Stimulated activated CD8-positive, alpha-beta memory T cell treated with anti-CD3 and anti-CD28 coated beads, Interleukin-12 subunit alpha, Interleukin-12 subunit beta, amount 100 ng/mL, for 4 hours (primary cell): ENCODE data around the gene BRF1.

Experiments used
- DNase-seq: peaks from one replicate; pipeline ENCODE4 v3.0.0-alpha.2; 2020; ENCODE audit warnings: low read depth

Gene BRF1

DNA sequence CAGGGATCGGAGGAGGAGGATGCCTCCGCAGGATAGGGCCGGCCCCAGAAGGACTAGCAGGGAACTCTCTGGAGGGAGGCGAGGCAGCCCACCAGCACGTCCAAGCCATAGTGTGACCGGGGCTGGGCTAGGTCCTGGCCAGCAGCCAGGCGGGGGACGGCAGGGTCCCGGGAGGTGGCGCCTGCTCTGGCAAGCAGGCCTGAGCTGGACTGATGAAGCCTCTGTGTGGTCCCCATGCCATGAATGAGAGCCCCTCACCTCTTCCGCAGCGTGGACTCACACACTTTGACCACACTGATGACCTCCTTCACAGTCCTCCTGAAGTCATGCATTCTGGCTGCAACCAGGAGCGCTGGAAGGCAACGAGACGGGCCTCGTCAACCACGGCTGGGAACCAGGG is 72.2 kb downstream of the BRF1 start:
- no peak for DNase-seq

- DNase-seq, result no peak
These were observed 73.5 kb downstream of the BRF1 start for GRCh38 chr14:105227346-105227745.

- DNase-seq, result no peak
These were observed 74.6 kb downstream of the BRF1 start for GRCh38 chr14:105226198-105226597.

DNA sequence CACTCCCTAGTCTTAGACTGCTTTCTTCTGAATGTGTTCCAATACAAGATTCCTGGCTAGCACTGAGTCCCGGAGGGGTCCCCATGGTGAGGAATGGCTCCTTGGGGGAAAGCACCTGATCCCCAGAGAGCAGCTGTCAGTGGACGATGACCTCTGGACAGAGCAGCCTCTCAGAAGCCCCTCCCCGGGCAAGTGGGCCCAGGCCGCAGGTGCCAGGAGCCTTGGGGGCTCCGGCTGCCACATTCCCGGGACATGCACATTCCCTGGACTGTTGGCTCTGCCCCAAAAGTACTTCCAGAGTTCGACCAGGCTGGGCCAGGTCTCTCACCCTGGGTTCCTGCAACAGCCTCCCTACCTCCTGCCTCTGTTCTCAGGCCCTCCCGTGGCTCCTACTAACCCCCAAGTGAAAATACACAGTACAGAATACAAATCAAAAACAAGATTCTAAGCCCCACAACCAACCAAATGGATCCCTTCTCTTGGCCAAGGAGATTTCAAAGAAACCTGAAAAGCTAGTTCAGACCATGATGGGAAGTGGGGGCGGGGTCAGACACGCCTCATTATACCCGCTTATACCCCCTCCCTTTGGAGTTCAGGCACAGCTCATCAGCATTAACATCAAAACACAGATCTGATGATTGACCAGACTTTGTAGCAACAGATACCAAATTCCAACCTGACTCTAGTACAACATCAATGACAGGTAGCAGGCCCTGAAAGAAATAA is 75.8 kb downstream of the BRF1 start:
- no peak for DNase-seq

- DNase-seq, result no peak
These were observed 76.8 kb downstream of the BRF1 start for GRCh38 chr14:105223770-105224544.

DNA sequence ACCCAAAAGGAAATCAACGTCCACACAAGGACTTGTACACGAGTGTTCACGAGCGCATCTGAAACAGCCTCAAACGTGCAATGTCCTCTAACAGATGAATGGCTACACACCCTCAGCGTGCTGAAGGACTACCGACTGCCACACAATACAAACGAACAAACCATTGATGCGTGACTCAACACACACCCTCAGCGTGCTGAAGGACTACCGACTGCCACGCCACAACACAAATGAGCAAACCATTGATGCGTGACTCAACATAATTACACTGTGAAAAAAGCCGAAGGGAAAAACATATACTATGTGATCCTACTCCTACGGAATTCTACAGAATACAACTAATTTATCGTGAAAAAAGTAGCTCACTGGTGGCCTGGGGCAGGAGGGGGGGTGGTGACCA is 77.5 kb downstream of the BRF1 start:
- no peak for DNase-seq

- DNase-seq, result no peak
These were observed 79.1 kb downstream of the BRF1 start for GRCh38 chr14:105221598-105222178.

- DNase-seq, result no peak
These were observed 79.9 kb downstream of the BRF1 start for GRCh38 chr14:105220699-105221597.

- no peak for DNase-seq
These were observed 81.0 kb downstream of the BRF1 start for GRCh38 chr14:105219753-105220152.

DNA sequence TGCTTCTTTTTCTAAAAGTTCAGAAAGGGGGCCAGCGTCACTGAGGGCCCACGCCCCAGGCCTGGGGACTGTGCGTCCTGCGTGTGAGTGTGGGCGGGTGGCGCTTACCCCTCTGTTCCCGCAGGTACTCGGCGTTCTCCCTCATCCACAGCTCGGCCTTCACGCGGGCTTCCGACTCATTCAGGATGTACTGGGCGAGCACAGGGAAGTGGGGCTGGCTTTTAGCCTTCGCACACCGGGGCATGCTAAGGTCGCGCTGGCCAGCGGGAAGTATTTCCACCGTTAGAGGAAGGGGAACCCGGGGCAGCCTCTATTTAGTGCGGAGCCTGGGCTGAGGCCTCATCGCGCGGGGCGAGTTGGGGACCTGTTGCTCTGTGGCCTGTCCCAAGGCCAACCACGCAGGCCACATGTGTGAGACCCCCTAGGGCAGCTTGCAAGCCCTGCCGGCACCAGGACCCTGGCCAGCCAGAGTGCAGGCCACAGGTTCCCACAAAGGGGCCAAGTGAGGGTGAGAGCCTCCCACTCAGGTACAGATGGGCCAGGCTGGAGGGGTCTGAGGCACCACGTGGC is 81.7 kb downstream of the BRF1 start:
- DNase-seq, result no peak

DNA sequence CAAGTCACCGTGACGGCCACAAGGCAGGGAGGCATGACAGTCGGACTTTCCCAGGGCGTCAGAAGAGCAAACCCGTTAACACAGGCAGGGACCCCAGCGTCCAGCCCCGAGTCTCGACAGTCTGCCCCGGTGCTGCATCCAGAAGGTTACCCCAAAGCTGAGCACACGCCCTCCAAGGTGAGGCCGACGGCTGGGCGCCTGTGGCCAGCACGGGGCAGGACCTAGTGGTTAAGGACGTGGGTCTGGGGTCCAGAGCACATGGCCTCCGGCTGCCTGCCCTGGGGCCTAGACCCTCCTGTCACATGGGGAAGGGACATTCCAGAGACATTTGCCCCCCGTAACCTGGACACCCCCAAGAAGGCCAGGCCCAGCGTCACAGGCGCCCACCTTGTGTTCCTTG is 82.2 kb downstream of the BRF1 start:
- DNase-seq, result no peak

DNA sequence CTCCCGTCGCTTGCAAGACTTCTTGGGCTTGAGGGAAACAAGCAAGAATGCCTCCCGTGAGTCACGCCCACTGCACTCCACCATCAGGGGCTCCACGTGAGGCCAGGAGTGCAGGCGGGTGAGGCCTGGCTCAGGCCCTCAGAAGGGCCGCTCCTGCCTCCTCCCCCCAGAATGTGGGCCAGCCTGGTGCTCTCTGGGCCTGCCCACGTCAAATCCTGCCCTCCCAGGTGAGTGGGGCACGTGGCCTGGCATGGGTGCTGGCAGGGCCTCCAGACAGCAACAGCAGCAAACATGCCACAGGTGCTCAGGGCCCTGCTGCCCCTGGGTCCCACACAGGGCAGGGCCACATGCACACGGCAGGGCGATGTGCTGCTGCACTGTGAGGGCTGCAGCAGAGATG is 83.0 kb downstream of the BRF1 start:
- DNase-seq, result no peak

- DNase-seq, result no peak
These were observed 84.1 kb downstream of the BRF1 start for GRCh38 chr14:105216490-105217247.

DNA sequence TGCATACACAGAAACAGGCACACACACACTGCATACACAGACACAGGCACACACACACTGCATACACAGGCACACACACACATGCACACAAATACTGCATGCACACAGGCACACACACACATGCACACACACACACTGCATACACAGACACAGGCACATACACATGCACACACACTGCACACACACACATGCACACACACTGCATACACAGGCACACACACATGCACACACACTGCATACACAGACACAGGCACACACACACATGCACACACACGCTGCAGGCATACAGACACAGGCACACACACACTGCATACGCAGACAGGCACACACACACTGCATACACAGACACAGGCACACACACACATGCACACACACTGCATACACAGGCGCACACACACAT is 85.2 kb downstream of the BRF1 start:
- no peak for DNase-seq

- no peak for DNase-seq
These were observed 86.4 kb downstream of the BRF1 start for GRCh38 chr14:105214324-105214915.

- DNase-seq, result no peak
These were observed 87.4 kb downstream of the BRF1 start for GRCh38 chr14:105213361-105213760.

- no peak for DNase-seq
These were observed 88.1 kb downstream of the BRF1 start for GRCh38 chr14:105212541-105213300.

DNA sequence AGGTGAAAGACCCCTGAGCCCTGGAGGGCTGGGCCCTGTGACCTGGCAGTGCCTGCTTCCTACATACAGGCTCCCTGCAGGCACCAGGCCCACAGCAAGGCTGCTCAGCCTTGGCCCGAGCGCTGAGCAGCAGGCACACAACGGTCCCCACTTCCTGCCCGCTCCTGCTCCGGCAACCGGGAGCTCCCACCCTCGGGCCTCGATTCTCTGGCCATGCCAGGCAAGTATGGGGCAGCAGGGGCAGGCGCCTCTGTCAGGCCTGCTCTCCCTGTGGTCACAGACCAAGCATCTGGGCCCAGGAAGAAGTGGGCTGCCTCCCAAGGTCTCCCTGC is 89.1 kb downstream of the BRF1 start:
- no peak for DNase-seq

DNA sequence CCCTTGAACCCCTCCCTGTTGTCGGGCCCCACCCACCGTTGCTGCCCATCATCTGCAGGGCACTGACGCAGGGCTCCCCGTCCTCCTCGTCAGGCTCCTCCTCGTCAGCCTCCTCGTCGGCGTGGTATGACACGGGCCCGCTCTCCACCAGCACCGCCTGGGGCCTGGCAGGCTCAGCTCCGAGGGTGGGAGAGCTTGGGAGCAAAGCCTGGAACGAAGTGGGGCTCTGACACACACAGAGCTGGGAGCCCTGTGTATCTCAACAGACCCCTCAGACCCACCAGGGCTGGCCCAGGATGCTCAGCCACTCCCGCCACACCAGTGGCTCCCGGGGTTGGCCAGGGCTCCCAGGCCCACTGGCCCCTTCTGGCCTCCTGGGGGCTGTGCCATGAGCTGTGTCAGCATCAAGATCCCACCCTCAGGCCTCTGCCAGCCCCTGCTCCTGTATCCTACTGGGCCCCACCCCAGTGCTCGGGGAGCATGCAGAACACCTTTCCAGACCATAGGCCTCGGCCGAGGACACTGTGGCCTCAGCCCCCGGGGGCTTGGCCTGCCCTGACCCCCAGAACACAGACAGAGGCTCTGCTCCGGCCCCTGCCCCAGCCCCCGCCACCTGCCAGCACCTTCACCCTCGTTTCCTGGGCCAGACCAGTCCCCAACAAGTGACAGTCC is 89.6 kb downstream of the BRF1 start:
- no peak for DNase-seq
